Type B pancreatic cell (in vitro differentiated cells): ENCODE results near the gene SLC1A4. TPM values are rescaled to one million over a fixed set of nuclear protein-coding genes. Genes with fewer than 3 reads are reported as not detected.
"Not testable (repeated sequence)": the region's sequence is repeated elsewhere in the genome, so short reads cannot be mapped to it uniquely, and the experiment has no call there.

Source experiments
- DNase-seq: peaks from one replicate; pipeline ENCODE4 v3.0.0; 2021; ENCODE audit warnings: mixed read lengths; ENCODE audit not compliant: unreplicated experiment; ENCODE audit errors: extremely low spot score
- H3K27ac Mint-ChIP-seq: 2 replicates; pipeline ENCODE4 v1.8.0; 2021; ENCODE audit warnings: mild to moderate bottlenecking, mixed read lengths
- H3K27me3 Mint-ChIP-seq: 2 replicates; pipeline ENCODE4 v1.8.0; 2021; ENCODE audit warnings: mixed read lengths
- H3K36me3 Mint-ChIP-seq: 2 replicates; pipeline ENCODE4 v1.8.0; 2021; ENCODE audit warnings: mixed read lengths
- H3K4me1 Mint-ChIP-seq: one replicate; pipeline ENCODE4 v1.8.0; 2021; ENCODE audit warnings: mixed read lengths; ENCODE audit not compliant: unreplicated experiment
- H3K4me3 Mint-ChIP-seq: 2 replicates; pipeline ENCODE4 v1.8.0; 2021; ENCODE audit warnings: mild to moderate bottlenecking, mixed read lengths
- H3K9me3 Mint-ChIP-seq: 2 replicates; pipeline ENCODE4 v1.8.0; 2021; ENCODE audit warnings: mixed read lengths
- CTCF ChIP-seq: fragments of 200-600 bp; sonication (generic); conservative IDR thresholded peaks from 2 replicates; pipeline ENCODE4 v1.5.0; 2021; ENCODE audit warnings: antibody characterized with exemption, mild to moderate bottlenecking
- total RNA-seq: library from RNA; stranded (reverse); gene quantifications from 2 replicates; pipeline ENCODE4 v1.2.1, GENCODE V29; 2021; ENCODE audit warnings: low replicate concordance

The SLC1A4 gene
- total RNA-seq, 1 donor from 2014 or later: 13.1 TPM

- no peak for DNase-seq
- Mint-ChIP-seq H3K4me3 (no peak overlapping the region), H3K36me3 (no peaks in the 10 kb centered on the region), H3K27me3 (peaks cover 3% of the 10 kb centered on the region), H3K27ac (no peak overlapping the region), H3K9me3 (no peaks in the 10 kb centered on the region), H3K4me1 (no peaks in the 10 kb centered on the region)
- TF ChIP-seq CTCF: no peak
Observed at GRCh38 chr2:64967601-64968000, 21.6 kb upstream of the SLC1A4 start.

GRCh38 chr2:64969086-64969485, 20.1 kb upstream of the SLC1A4 start:
- not testable (repeated sequence) for H3K36me3 Mint-ChIP-seq, H3K9me3 Mint-ChIP-seq, H3K4me1 Mint-ChIP-seq, H3K27me3 Mint-ChIP-seq, H3K27ac Mint-ChIP-seq, H3K4me3 Mint-ChIP-seq, DNase-seq

- Mint-ChIP-seq H3K36me3 (no peaks in the 10 kb centered on the region), H3K4me1 (peaks cover 6% of the 10 kb centered on the region), H3K4me3 (no peak overlapping the region), H3K9me3 (no peaks in the 10 kb centered on the region), H3K27ac (no peak overlapping the region), H3K27me3 (no peaks in the 10 kb centered on the region)
- DNase-seq: no peak
- no peak for TF ChIP-seq CTCF
Observed at GRCh38 chr2:64970495-64970894, 18.7 kb upstream of the SLC1A4 start.

- H3K27me3 Mint-ChIP-seq: peaks cover 3% of the 10 kb centered on the region
- H3K4me3 Mint-ChIP-seq: no peak overlapping the region
- peaks cover 6% of the 10 kb centered on the region for H3K4me1 Mint-ChIP-seq
- no peak overlapping the region for H3K27ac Mint-ChIP-seq
- no peak for TF ChIP-seq CTCF
- H3K36me3 Mint-ChIP-seq: no peaks in the 10 kb centered on the region
- H3K9me3 Mint-ChIP-seq: no peaks in the 10 kb centered on the region
- no peak for DNase-seq
Observed at GRCh38 chr2:64972426-64972825, 16.8 kb upstream of the SLC1A4 start.

- Mint-ChIP-seq H3K4me3 (no peak overlapping the region), H3K36me3 (no peaks in the 10 kb centered on the region), H3K27me3 (peaks cover 3% of the 10 kb centered on the region), H3K4me1 (peaks cover 6% of the 10 kb centered on the region), H3K27ac (no peak overlapping the region), H3K9me3 (no peaks in the 10 kb centered on the region)
- no peak for DNase-seq
- no peak for TF ChIP-seq CTCF
Observed at GRCh38 chr2:64972876-64973275, 16.3 kb upstream of the SLC1A4 start.

- no peak for DNase-seq
- Mint-ChIP-seq H3K36me3 (no peaks in the 10 kb centered on the region), H3K27me3 (peaks cover 3% of the 10 kb centered on the region), H3K4me3 (no peak overlapping the region), H3K9me3 (no peaks in the 10 kb centered on the region), H3K4me1 (peaks cover 9% of the 10 kb centered on the region), H3K27ac (no peak overlapping the region)
- TF ChIP-seq CTCF: no peak
Observed at GRCh38 chr2:64975232-64975821, 13.9 kb upstream of the SLC1A4 start.
